Thyroid gland (tissue), 4 donors: ENCODE measurements around the gene TMEM150C. TPM values are rescaled to one million over a fixed set of nuclear protein-coding genes. Genes with fewer than 3 reads are reported as not detected.
"Not testable (repeated sequence)": the region's sequence is repeated elsewhere in the genome, so short reads cannot be mapped to it uniquely, and the experiment has no call there.

Experiments used
- DNase-seq, 2 donors: peaks; one replicate each; pipeline ENCODE4 v3.0.0-alpha.2; 2019
- H3K27ac ChIP-seq, 3 donors: fragments of 200-600 bp; sonication (generic); 1 replicate in 2 of 3; 2 replicates in 1 of 3; pipeline ENCODE4 v1.5.1; 2016 to 2019; ENCODE audit warnings: mild to moderate bottlenecking in 1 of 3, moderate library complexity in 1 of 3
- H3K27me3 ChIP-seq: fragments of 200-600 bp; sonication (generic); one replicate; pipeline ENCODE4 v1.5.1; 2019
- H3K36me3 ChIP-seq, 2 donors: fragments of 200-600 bp; sonication (generic); one replicate each; pipeline ENCODE4 v1.5.1; 2016 to 2019
- H3K4me1 ChIP-seq, 2 donors: fragments of 200-600 bp; sonication (generic); one replicate each; pipeline ENCODE4 v1.5.1; 2017 to 2019
- H3K4me3 ChIP-seq, 3 donors: fragments of 200-600 bp; sonication (generic); replicated peaks in 1 of 3; 1 replicate in 2 of 3; 2 replicates in 1 of 3; pipeline ENCODE4 v1.5.1; 2016; ENCODE audit warnings: mild to moderate bottlenecking in 1 of 3
- H3K9me3 ChIP-seq: fragments of 200-600 bp; sonication (generic); one replicate; pipeline ENCODE4 v1.5.1; 2017
- CTCF ChIP-seq, 6 experiments: fragments of 200-600 bp in 3 of 6; fragments of 450-650 bp in 3 of 6; sonication (generic) in 3 of 6; IDR thresholded peaks; one replicate each; pipeline ENCODE4 v1.5.1; 2016 to 2019; ENCODE audit warnings: antibody characterized with exemption in 6 of 6, mild to moderate bottlenecking in 2 of 6, inconsistent platforms in 1 of 6, moderate library complexity in 1 of 6
- POLR2A ChIP-seq, 2 donors: fragments of 450-650 bp; IDR thresholded peaks; one replicate each; pipeline ENCODE4 v1.6.1; 2017; ENCODE audit warnings: antibody characterized with exemption in 2 of 2, mild to moderate bottlenecking in 2 of 2, moderate library complexity in 1 of 2
- WGBS, 2 donors: methylation state at CpG; one replicate each; pipeline ENCODE4 v1.1.5; 2017; 5-methylcytosine and 5-hydroxymethylcytosine counted together
- intact Hi-C: fragments of 100-400 bp; cut with DNase I; formaldehyde crosslinking; loops from one replicate; pipeline ENCODE4 v1.15.1; 2023
- total RNA-seq, 4 donors: library from RNA; depleted of rRNA; stranded (reverse); fragments of >200 nt; gene quantifications; one replicate each; pipeline ENCODE4 v1.2.3, GENCODE V29; 2016

Gene TMEM150C
- total RNA-seq, 4 donors from 2014 or later, result 18.8 to 27.4 (median 23.6) TPM

- Histone ChIP-seq H3K9me3 (no peaks in the 10 kb centered on the region), H3K27me3 (no peaks in the 10 kb centered on the region), H3K4me1 (no peaks in the 10 kb centered on the region), H3K27ac (no peak overlapping the region), H3K4me3 (no peak overlapping the region), H3K36me3 (no peaks in the 10 kb centered on the region)
- intact Hi-C loops, result no loop called here
- TF ChIP-seq CTCF (IDR thresholded peaks at IDR 0.05), result no peak
- TF ChIP-seq POLR2A (IDR thresholded peaks at IDR 0.05), result no peak
- DNase-seq, result no peak
- 71 to 92% methylated on average over 2 of the region's 2 CpGs for WGBS, 2 donors
Observed at GRCh38 chr4:82551734-82552133, 10.1 kb downstream of the TMEM150C start.

GRCh38 chr4:82547850-82548249 lies 13.9 kb downstream of the TMEM150C start:
- DNase-seq, H3K4me1 ChIP-seq, H3K27ac ChIP-seq, H3K9me3 ChIP-seq, H3K4me3 ChIP-seq, H3K27me3 ChIP-seq, intact Hi-C loops, H3K36me3 ChIP-seq: not testable (repeated sequence)
- 95 to 99% methylated on average over 3 of the region's 3 CpGs for WGBS, 2 donors

- DNase-seq, result no peak
- Histone ChIP-seq H3K27me3 (no peaks in the 10 kb centered on the region), H3K4me1 (no peaks in the 10 kb centered on the region), H3K36me3 (no peaks in the 10 kb centered on the region), H3K27ac (no peak overlapping the region), H3K9me3 (no peaks in the 10 kb centered on the region), H3K4me3 (no peak overlapping the region)
- WGBS, 2 donors, result 94 to 96% methylated on average over 1 of the region's 1 CpG
- TF ChIP-seq CTCF (IDR thresholded peaks at IDR 0.05) (no peak), POLR2A (IDR thresholded peaks at IDR 0.05) (no peak)
- intact Hi-C loops, result no loop called here
Observed at GRCh38 chr4:82543131-82543530, 18.7 kb downstream of the TMEM150C start.

GRCh38 chr4:82542642-82543041 lies 19.1 kb downstream of the TMEM150C start:
- DNase-seq, result no peak
- no peak overlapping the region for H3K4me3 ChIP-seq
- intact Hi-C loops, result no loop called here
- WGBS, 2 donors, result 82 to 91% methylated on average over 3 of the region's 3 CpGs
- H3K27me3 ChIP-seq, result no peaks in the 10 kb centered on the region
- no peaks in the 10 kb centered on the region for H3K4me1 ChIP-seq
- no peak overlapping the region for H3K27ac ChIP-seq
- H3K9me3 ChIP-seq, result no peaks in the 10 kb centered on the region
- TF ChIP-seq POLR2A (IDR thresholded peaks at IDR 0.05) (no peak), CTCF (IDR thresholded peaks at IDR 0.05) (no peak)
- H3K36me3 ChIP-seq, result no peaks in the 10 kb centered on the region

GRCh38 chr4:82529322-82529721 lies 32.5 kb downstream of the TMEM150C start:
- Histone ChIP-seq H3K4me1 (no peaks in the 10 kb centered on the region), H3K27me3 (no peaks in the 10 kb centered on the region), H3K36me3 (no peaks in the 10 kb centered on the region), H3K27ac (no peak overlapping the region), H3K9me3 (no peaks in the 10 kb centered on the region), H3K4me3 (no peak overlapping the region)
- TF ChIP-seq POLR2A (IDR thresholded peaks at IDR 0.05), result no peak
- TF ChIP-seq CTCF (IDR thresholded peaks at IDR 0.05), result no peak
- WGBS, 2 donors, result 92 to 94% methylated on average over 3 of the region's 3 CpGs
- no peak for DNase-seq
- intact Hi-C loops, result no loop called here

GRCh38 chr4:82528868-82529267 lies 32.9 kb downstream of the TMEM150C start:
- H3K36me3 ChIP-seq, result no peaks in the 10 kb centered on the region
- no peak for TF ChIP-seq CTCF (IDR thresholded peaks at IDR 0.05)
- no peak for TF ChIP-seq POLR2A (IDR thresholded peaks at IDR 0.05)
- WGBS, 2 donors, result 68 to 78% methylated on average over 4 of the region's 4 CpGs
- H3K9me3 ChIP-seq, result no peaks in the 10 kb centered on the region
- H3K27me3 ChIP-seq, result no peaks in the 10 kb centered on the region
- intact Hi-C loops, result no loop called here
- DNase-seq, result no peak
- no peaks in the 10 kb centered on the region for H3K4me1 ChIP-seq
- no peak overlapping the region for H3K4me3 ChIP-seq
- no peak overlapping the region for H3K27ac ChIP-seq
